Measurements from ENCODE around the gene SDSL. TPM values are rescaled to one million over a fixed set of nuclear protein-coding genes. Genes with fewer than 3 reads are reported as not detected.

Gene SDSL
- total and polyA plus RNA-seq, 2 of the 4 experiments (the other 2 are of a cell fraction), result 6.3 to 10.9 TPM

- Histone ChIP-seq H3K14ac (replicated peaks; ENCODE audit: low read depth, low read length) (no peak overlapping the region), H3K36me3 (ENCODE audit: control insufficient read depth, insufficient read depth, low read length) (peaks cover 23% of the 10 kb centered on the region), H3K4me1 (ENCODE audit: control insufficient read depth, insufficient read depth, low read length) (no peaks in the 10 kb centered on the region), H2AK9ac (replicated peaks; ENCODE audit: low read depth, low read length, poor library complexity) (no peak overlapping the region), H2BK15ac (ENCODE audit: low read depth, low read length) (no peak overlapping the region), H3K4me3 (ENCODE audit: insufficient read depth, low read depth, low read length) (no peak overlapping the region), H3K27me3 (ENCODE audit: control insufficient read depth, insufficient read depth, low read length) (no peaks in the 10 kb centered on the region), H4K91ac (ENCODE audit: insufficient read depth, low read depth, low read length) (no peak overlapping the region), H3K9ac (ENCODE audit: low read depth, low read length) (no peak overlapping the region), H4K20me1 (ENCODE audit: insufficient read depth, low read length) (no peaks in the 10 kb centered on the region), H3K4me2 (ENCODE audit: low read depth, low read length) (no peak overlapping the region), H3K56ac (ENCODE audit: extremely low read depth, insufficient read depth, low read length) (no peak overlapping the region), H3K4ac (ENCODE audit: low read depth, low read length) (no peak overlapping the region), H2BK5ac (ENCODE audit: low read depth, low read length, poor library complexity, severe bottlenecking) (no peak overlapping the region), H2BK20ac (ENCODE audit: low read depth, low read length) (no peak overlapping the region), H3K27ac (ENCODE audit: insufficient read depth, low read length) (no peak overlapping the region), H2AFZ (replicated peaks; ENCODE audit: low read length, poor library complexity) (no peak overlapping the region), H4K5ac (ENCODE audit: low read depth, low read length) (no peak overlapping the region), H3K9me3 (ENCODE audit: control insufficient read depth, insufficient read depth, low read length) (no peaks in the 10 kb centered on the region), H3K79me1 (ENCODE audit: low read depth in 1 of 2, low read length in 2 of 2) (no peaks in the 10 kb centered on the region), H3K18ac (ENCODE audit: low read depth, low read length) (no peak overlapping the region), H3K9me1 (ENCODE audit: insufficient read depth, low read length) (no peaks in the 10 kb centered on the region), H4K8ac (ENCODE audit: low read depth in 2 of 2, low read length in 2 of 2) (no peak overlapping the region), H2AK5ac (ENCODE audit: low read depth, low read length) (no peak overlapping the region), H3K23ac (ENCODE audit: low read depth, low read length) (no peak overlapping the region), H2BK120ac (ENCODE audit: low read depth, low read length) (no peak overlapping the region)
- dilution Hi-C loops (cut with HindIII; ENCODE audit: low sequenced_read_pairs, unreplicated experiment), result no loop called here
- 83% methylated on average over 2 of the region's 11 CpGs; no CpG with 5 or more reads in 1 of the 2 experiments for WGBS, 2 experiments (ENCODE audit: extremely low coverage in 2 of 2, insufficient read length in 1 of 2)
- in situ Hi-C loops (cut with MboI; ENCODE audit: low sequenced_read_pairs), result no loop called here
- POLR2A ChIA-PET (ENCODE audit: unreplicated experiment), result no interaction called here
- no TSS peak for BruUV-seq (replicated peaks)
- DNase-seq (no peak), ATAC-seq (ENCODE audit: low read depth) (no peak)
- TF ChIP-seq NFE2L2 (IDR thresholded peaks at IDR 0.05; ENCODE audit: low read depth, low read length), result no peak
- no peak for TF ChIP-seq MAFK (IDR thresholded peaks at IDR 0.05; ENCODE audit: low read depth, low read length)
- TF ChIP-seq MAZ (IDR thresholded peaks at IDR 0.05; ENCODE audit: borderline replicate concordance, low read depth, low read length), result no peak
- no peak for TF ChIP-seq CTCF (conservative IDR thresholded peaks at IDR 0.05; ENCODE audit: low read depth, low read length)
- TF ChIP-seq USF2 (IDR thresholded peaks at IDR 0.05; ENCODE audit: low read depth, low read length), result no peak
- TF ChIP-seq RFX5 (IDR thresholded peaks at IDR 0.05; ENCODE audit: low read depth, low read length), result no peak
- CTCF ChIA-PET, result no interaction called here
- intact Hi-C loops (cut with micrococcal nuclease), result no loop called here
These were observed 41.0 kb upstream of the SDSL start for GRCh38 chr12:113381220-113381619.
